NCI-H2196 treated with DMSO at 0.1 percent for 48 hours (cell line): ENCODE measurements around the gene BASP1.
"Not testable (repeated sequence)": the region's sequence is repeated elsewhere in the genome, so short reads cannot be mapped to it uniquely, and the experiment has no call there.

Experiments used
- DNase-seq: peaks from one replicate; lab custom pipeline; 2025; ENCODE audit not compliant: unreplicated experiment; lab: John Stamatoyannopoulos, UW

Gene BASP1

DNA sequence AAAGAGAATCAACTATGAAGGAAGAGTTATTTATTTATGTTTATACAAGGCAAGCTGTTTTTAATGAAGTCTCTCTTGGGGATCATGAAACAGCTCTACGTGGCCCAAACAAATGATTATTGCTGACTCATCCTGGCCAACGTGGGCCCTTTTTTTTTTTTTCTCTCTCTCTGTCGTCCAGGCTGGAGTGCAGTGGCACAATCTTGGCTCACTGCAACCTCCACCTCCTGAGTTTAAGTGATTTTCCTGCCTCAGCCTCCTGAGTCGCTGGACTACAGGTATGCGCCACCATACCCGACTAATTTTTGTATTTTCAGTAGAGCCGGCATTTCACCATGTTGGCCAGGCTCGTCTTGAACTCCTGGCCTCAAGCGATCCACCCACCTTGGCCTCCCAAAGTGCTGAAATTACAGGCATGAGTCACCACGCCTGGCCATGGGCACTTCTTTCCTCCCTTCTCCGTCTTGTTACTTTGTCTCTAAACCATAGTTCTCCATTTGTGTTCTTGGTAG, 98.3 kb downstream of the BASP1 start:
- no peak for DNase-seq

DNA sequence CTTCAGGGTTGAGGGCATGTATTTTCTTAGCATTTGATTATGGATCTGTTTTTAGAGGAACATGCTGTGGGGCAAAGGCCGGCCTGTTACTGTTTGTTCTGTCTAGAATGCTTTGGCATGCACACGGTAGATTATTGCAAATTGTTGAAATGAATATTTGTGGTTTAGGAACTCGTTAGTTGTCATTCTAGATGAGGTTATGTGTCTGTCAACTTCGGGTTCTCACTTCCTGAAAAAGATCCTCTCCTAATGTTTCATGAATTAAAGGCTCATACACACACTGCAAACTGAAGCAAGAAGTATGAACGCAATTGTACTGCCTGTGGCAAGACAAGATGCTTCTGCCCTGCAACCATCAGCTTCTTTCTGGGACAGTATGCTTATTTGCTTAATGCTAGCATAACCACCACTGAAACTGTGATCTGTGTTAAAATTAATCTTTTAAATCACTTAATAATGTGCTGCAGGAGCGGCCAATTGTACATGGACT, 99.6 kb downstream of the BASP1 start:
- DNase-seq = no peak

DNA sequence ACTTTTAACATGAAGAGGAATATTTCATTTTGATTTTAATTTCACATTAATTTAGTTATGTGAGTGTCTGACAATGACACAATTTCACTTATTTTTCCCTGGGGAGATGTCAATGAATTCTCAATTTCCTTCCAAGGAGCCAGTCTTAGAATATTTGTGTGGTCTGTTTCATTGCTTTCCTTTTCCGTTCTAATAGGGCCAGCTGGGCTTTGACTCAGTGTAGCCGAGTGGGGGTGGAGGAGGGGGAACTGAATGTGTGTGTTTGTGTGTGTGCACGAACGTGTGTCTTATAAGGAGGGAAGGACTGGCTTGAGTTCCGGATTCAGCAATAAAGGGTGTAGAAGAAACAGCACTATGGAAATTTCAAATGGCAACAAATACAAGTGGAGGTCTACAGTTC, 100.0 kb downstream of the BASP1 start:
- DNase-seq = no peak

DNA sequence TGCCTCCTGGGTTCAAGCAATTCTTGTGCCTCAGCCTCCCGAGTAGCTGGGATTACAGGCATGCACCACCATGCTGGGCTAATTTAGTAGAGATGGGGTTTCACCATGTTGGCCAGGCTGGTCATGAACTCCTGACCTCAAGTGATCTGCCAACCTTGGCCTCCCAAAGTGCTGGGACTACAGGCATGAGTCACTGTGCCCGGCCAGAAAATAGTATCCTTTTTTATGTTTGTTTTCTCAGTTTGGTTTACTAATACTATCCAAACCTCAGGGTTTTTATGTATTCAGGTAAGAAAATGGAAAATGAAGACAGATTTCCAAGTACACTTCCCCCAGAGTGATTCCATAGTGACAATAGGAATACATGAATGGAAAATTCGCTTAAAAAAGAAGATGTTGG, 101.7 kb downstream of the BASP1 start:
- DNase-seq = not testable (repeated sequence)

DNA sequence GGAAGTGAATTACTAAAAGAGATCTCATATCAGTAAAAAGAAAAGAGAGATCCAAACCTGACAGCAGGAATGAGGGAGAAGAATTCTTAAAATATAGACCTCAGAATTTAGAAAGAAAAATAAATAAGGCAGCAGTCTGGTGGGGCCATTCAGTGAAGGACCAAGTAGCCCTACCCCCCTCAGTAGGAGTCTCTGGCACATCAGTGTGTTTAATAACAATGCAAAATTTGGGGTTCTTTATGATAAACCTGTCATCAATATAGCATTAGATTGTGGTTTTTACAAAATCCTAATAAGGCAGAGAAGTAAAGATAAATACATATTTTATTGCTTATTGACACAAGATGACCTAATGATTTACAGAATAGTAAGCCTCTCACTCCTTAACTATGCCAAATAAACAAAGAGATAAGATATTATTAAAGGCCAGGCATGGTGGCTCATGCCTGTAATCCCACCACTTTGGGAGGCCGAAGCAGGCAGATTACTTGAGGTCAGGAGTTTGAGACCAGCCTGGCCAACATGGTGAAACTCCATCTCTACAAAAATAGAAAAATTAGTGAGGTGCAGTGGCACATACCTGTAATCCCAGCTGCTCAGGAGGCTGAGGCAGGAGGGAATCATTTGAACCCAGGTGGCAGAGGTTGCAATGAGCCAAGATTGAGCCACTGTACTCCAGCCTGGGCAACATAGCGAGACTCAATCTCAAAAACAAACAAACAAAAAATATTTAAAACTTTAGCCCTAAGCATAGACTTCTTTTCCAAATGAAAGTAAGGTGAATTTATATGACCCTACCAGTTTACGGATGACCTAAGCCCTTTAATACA, 108.6 kb downstream of the BASP1 start:
- DNase-seq = no peak
